GM12872 (cell line): ENCODE results near the gene S100A10.

ENCODE experiments used
- CTCF ChIP-seq: IDR thresholded peaks from 3 replicates; pipeline ENCODE4 v1.5.1; 2011; ENCODE audit warnings: low read depth, mild to moderate bottlenecking, low read length, moderate library complexity; ENCODE audit not compliant: insufficient read depth

S100A10 gene

DNA sequence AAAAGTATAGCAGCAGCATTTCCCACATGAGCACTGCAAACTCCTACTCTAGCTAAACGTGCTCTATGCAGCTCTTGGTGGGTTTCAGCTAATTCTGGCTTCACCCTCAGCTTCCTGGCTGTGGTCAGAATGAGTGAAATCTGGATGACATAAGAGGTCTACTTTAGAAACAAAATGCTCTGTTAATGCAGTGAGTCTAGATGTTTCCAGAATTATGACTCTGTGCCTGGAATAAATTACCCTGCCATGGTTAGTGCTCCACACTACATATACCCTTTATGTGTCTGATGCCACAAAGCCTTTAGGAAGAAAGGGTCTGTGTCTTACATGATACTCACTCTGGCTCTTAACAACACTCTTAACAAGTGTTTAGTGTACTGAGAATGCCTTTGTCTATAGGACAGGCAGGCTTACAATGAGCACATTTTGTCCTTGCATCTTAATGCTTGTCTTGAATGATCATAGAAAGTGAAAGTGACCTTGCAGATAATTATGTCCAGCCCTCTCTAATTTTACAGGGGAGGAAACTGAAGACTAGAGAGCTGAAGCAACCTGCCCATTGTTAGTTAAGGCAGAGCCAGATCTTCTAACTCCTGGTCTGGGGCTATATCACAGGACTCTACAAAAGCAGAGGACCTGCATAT is 9.2 kb downstream of the S100A10 start:
- no peak for TF ChIP-seq CTCF

- TF ChIP-seq CTCF = no peak
Measured at GRCh38 chr1:151982300-151983005, 11.2 kb downstream of the S100A10 start.

DNA sequence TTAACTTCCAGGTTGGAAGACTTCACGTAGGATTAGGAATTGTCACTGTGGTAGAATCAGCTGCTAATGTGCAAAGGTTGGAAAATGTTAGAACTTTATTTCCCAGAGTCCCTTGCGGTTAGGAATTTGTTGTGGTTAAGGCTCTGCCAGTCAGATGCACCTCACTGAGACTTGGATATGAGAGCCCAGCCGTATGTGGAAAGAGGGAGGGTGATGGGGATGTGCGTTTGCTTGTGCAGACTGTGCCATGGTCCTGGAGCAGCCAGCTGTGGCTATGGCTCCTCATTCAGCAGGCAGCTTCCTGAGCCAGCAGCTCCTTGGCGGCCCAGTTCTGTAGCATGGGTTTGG is 12.5 kb downstream of the S100A10 start:
- no peak for TF ChIP-seq CTCF

DNA sequence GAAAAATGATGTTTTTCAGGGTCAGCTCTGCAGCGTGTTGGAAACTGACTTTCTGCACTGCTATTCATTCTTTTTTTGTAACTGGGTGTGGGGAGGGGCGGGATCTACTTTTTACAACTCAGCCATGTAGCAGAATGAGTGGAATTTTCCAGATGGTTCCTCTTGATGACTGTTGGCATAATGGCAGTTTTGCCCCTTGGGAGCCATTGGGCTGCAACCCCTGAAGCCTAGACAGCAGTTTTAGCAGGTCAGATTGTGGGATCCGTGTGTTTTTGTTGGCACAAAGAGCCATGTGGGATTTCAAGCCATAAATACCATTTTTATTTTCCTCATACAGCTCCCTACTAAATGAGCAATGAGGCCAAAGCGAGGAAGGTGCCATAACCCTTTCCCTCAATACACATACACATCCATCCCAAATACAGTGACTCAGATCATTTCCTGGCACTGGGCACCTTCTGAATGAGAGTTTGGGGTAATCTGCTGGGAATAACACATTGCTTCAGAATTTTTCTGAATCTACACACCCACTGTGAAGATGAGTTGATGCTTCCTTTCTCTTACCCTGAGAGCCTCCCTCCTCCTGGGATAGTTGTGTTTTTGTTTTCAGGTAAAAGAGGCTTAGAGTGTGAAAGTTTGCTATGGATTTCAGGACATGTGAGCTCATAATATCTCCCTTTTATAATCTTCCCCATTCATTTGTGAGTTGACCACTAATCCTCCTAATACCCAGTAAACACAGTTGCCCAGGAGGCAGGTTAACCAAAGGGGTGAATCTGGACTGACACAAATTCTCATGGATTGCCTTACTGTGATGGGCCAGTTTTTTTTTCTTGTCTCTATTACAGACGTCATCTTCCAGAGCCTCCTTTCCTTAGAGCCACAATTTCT is 13.1 kb downstream of the S100A10 start:
- no peak for TF ChIP-seq CTCF

DNA sequence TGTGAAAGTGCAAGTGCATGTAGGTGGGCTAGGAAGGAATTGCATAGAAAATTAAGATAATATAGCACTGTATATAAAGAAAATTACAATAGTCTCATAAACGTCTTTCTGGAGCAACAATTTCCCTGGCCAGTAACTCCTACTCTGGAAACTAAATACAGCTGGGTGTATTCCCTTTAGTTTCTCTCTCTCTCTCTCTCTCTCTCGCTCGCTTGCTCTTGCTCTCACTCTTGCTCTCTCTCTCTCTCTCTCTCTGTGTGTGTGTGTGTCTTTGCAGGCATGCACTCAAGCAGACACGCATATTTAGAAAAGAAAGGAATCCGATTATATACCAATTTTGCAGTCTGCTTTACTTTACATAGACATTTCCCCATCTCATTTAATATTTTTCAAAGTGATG is 14.7 kb downstream of the S100A10 start:
- TF ChIP-seq CTCF = no peak

DNA sequence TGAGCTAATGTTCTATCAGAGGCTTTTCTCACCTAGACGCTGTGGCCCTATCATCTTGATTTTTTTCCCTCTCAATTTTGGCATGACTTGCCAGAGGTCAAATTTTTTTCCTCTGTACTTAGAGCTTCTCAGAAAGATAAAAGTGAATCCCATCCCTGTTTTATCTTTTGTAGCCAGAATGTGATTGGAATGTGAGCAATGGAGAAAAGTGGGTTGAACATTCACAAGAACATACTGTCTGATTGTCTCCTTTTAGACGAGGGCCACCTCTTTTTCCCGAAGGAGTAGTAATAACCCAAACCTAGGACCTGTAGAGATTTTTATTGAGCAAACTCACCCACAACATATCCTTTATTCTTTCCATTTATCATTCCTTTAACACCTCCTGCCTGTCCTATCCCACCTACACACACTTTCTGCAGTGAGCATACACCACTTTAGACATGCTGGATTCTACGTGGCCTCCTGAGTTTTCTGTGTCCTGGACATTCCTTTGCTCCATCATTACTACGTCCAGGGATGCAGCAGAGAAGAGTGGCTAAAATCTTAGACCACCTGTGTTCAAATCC is 15.9 kb downstream of the S100A10 start:
- no peak for TF ChIP-seq CTCF

GRCh38 chr1:151976858-151977257 is 16.8 kb downstream of the S100A10 start:
- TF ChIP-seq CTCF = no peak
